HK-2 (cell line): ENCODE data around the gene PDE8A.

ENCODE experiments used
- DNase-seq: peaks from one replicate; pipeline ENCODE4 v3.0.0-alpha.2; 2018; ENCODE audit not compliant: unreplicated experiment

Gene PDE8A

GRCh38 chr15:85125056-85125661 is 143.5 kb downstream of the PDE8A start:
- DNase-seq: no peak

- DNase-seq: no peak
Observed at GRCh38 chr15:85128621-85129020, 147.0 kb downstream of the PDE8A start.

GRCh38 chr15:85129881-85130280 is 148.2 kb downstream of the PDE8A start:
- no peak for DNase-seq

GRCh38 chr15:85131915-85132314 is 150.3 kb downstream of the PDE8A start:
- no peak for DNase-seq

GRCh38 chr15:85133709-85134108 is 152.1 kb downstream of the PDE8A start:
- DNase-seq: no peak

GRCh38 chr15:85137489-85138168 is 156.0 kb downstream of the PDE8A start:
- no peak for DNase-seq

GRCh38 chr15:85139391-85139790 is 157.7 kb downstream of the PDE8A start:
- no peak for DNase-seq

- DNase-seq: no peak
Observed at GRCh38 chr15:85141726-85142125, 160.1 kb downstream of the PDE8A start.

GRCh38 chr15:85142312-85142711 is 160.7 kb downstream of the PDE8A start:
- peak; percentile 2 for DNase-seq

GRCh38 chr15:85149465-85150129 is 167.9 kb downstream of the PDE8A start:
- DNase-seq: no peak

- no peak for DNase-seq
Observed at GRCh38 chr15:85150130-85150480, 168.4 kb downstream of the PDE8A start.

- no peak for DNase-seq
Observed at GRCh38 chr15:85151145-85151544, 169.5 kb downstream of the PDE8A start.

GRCh38 chr15:85151861-85152260 is 170.2 kb downstream of the PDE8A start:
- no peak for DNase-seq

- no peak for DNase-seq
Observed at GRCh38 chr15:85154061-85154460, 172.4 kb downstream of the PDE8A start.

GRCh38 chr15:85155360-85155759 is 173.7 kb downstream of the PDE8A start:
- DNase-seq: no peak

- DNase-seq: no peak
Observed at GRCh38 chr15:85155857-85156256, 174.2 kb downstream of the PDE8A start.

- no peak for DNase-seq
Observed at GRCh38 chr15:85157344-85157743, 175.7 kb downstream of the PDE8A start.

- no peak for DNase-seq
Observed at GRCh38 chr15:85162237-85162636, 180.6 kb downstream of the PDE8A start.

GRCh38 chr15:85164841-85165466 is 183.3 kb downstream of the PDE8A start:
- no peak for DNase-seq

GRCh38 chr15:85167568-85167967 is 185.9 kb downstream of the PDE8A start:
- no peak for DNase-seq

GRCh38 chr15:85168642-85169173 is 187.1 kb downstream of the PDE8A start:
- DNase-seq: peak; percentile 16

GRCh38 chr15:85171736-85172135 is 190.1 kb downstream of the PDE8A start:
- DNase-seq: no peak
